Peyer's patch (tissue), 4 donors: ENCODE data around the gene F11.

Experiments used
- POLR2A ChIP-seq, 2 donors: fragments of 450-650 bp; IDR thresholded peaks; one replicate each; pipeline ENCODE4 v1.5.1; 2017; ENCODE audit warnings: antibody characterized with exemption in 2 of 2, mild to moderate bottlenecking in 2 of 2, moderate library complexity in 2 of 2
- TF ChIP-seq, protein P1 (sequence below), 6 experiments: fragments of 450-650 bp in 4 of 6; fragments of 200-600 bp in 2 of 6; sonication (generic) in 1 of 6; IDR thresholded peaks; one replicate each; pipeline ENCODE4 v1.5.1; 2017 to 2019; ENCODE audit warnings: antibody characterized with exemption in 6 of 6, mild to moderate bottlenecking in 3 of 6, moderate library complexity in 1 of 6

DNA sequence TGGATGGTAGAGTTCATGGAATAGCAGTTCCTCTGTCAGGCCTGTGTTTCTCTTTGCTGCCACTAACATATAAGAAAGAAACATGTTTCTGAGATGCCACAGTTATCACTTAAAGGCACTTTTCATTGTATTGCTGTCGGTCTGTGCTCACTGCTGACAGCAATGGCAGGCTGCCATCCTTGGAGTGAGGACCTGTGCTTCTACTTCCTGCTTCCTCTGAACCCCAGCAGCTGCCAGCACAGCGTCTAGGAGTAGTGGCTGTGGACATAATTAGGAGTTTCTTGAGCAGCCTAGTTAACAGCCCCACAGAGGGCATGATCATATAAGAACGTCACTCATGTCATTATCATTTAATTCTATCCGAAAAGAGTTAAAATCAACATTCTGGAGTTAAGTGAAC, 30.5 kb downstream of the F11 start:
- TF ChIP-seq, protein P1, sequence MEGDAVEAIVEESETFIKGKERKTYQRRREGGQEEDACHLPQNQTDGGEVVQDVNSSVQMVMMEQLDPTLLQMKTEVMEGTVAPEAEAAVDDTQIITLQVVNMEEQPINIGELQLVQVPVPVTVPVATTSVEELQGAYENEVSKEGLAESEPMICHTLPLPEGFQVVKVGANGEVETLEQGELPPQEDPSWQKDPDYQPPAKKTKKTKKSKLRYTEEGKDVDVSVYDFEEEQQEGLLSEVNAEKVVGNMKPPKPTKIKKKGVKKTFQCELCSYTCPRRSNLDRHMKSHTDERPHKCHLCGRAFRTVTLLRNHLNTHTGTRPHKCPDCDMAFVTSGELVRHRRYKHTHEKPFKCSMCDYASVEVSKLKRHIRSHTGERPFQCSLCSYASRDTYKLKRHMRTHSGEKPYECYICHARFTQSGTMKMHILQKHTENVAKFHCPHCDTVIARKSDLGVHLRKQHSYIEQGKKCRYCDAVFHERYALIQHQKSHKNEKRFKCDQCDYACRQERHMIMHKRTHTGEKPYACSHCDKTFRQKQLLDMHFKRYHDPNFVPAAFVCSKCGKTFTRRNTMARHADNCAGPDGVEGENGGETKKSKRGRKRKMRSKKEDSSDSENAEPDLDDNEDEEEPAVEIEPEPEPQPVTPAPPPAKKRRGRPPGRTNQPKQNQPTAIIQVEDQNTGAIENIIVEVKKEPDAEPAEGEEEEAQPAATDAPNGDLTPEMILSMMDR (IDR thresholded peaks at IDR 0.05): no peak
- TF ChIP-seq POLR2A (IDR thresholded peaks at IDR 0.05): no peak
